ENCODE results near the gene ANO3. TPM values are rescaled to one million over a fixed set of nuclear protein-coding genes. Genes with fewer than 3 reads are reported as not detected.

The ANO3 gene
- total and polyA plus RNA-seq, 2 of the 4 experiments (the other 2 are of a cell fraction) = 0.02 to 0.18 TPM

GRCh38 chr11:26527685-26528084 is 195.8 kb downstream of the ANO3 start:
- ATAC-seq (ENCODE audit: low read depth) = no peak
- CTCF ChIA-PET = no interaction called here

More at GRCh38 chr11:26527685-26528084, 195.8 kb downstream of the ANO3 start:
- no peak overlapping the region for H2AK9ac ChIP-seq (replicated peaks; ENCODE audit: low read depth, low read length, poor library complexity)
- H3K79me1 ChIP-seq (ENCODE audit: low read depth in 1 of 2, low read length in 2 of 2) = no peaks in the 10 kb centered on the region
- H2BK15ac ChIP-seq (ENCODE audit: low read depth, low read length) = no peak overlapping the region
- H3K36me3 ChIP-seq (ENCODE audit: control insufficient read depth, insufficient read depth, low read length) = no peaks in the 10 kb centered on the region
- in situ Hi-C loops (cut with MboI; ENCODE audit: low sequenced_read_pairs) = no loop called here
- H2BK120ac ChIP-seq (ENCODE audit: low read depth, low read length) = no peak overlapping the region
- H2BK20ac ChIP-seq (ENCODE audit: low read depth, low read length) = no peak overlapping the region
- no peak overlapping the region for H4K8ac ChIP-seq (ENCODE audit: low read depth in 2 of 2, low read length in 2 of 2)
- no peak overlapping the region for H2AK5ac ChIP-seq (ENCODE audit: low read depth, low read length)
- H3K56ac ChIP-seq (ENCODE audit: extremely low read depth, insufficient read depth, low read length) = no peak overlapping the region
- no peaks in the 10 kb centered on the region for H3K9me1 ChIP-seq (ENCODE audit: insufficient read depth, low read length)
- no peaks in the 10 kb centered on the region for H3K27me3 ChIP-seq (ENCODE audit: control insufficient read depth, insufficient read depth, low read length)
- H3K4me1 ChIP-seq (ENCODE audit: control insufficient read depth, insufficient read depth, low read length) = no peaks in the 10 kb centered on the region
- H3K9ac ChIP-seq (ENCODE audit: low read depth, low read length) = no peak overlapping the region
- no peak overlapping the region for H3K4ac ChIP-seq (ENCODE audit: low read depth, low read length)
- H3K4me2 ChIP-seq (ENCODE audit: low read depth, low read length) = no peak overlapping the region
- H3K14ac ChIP-seq (replicated peaks; ENCODE audit: low read depth, low read length) = no peak overlapping the region
- H3K18ac ChIP-seq (ENCODE audit: low read depth, low read length) = no peak overlapping the region
- DNase-seq = no peak
- intact Hi-C loops (cut with micrococcal nuclease) = no loop called here
- no peaks in the 10 kb centered on the region for H3K9me3 ChIP-seq (ENCODE audit: control insufficient read depth, insufficient read depth, low read length)
- POLR2A ChIA-PET (ENCODE audit: unreplicated experiment) = no interaction called here
- H3K23ac ChIP-seq (ENCODE audit: low read depth, low read length) = no peak overlapping the region
- no CpG with 5 or more reads among the region's 1 CpG for WGBS, 2 experiments (ENCODE audit: extremely low coverage in 2 of 2, insufficient read length in 1 of 2)
- no peak overlapping the region for H2BK5ac ChIP-seq (ENCODE audit: low read depth, low read length, poor library complexity, severe bottlenecking)
- no peak overlapping the region for H4K5ac ChIP-seq (ENCODE audit: low read depth, low read length)
- TF ChIP-seq SMC3 (IDR thresholded peaks at IDR 0.05; ENCODE audit: low read depth, low read length) (no peak), POLR2A (IDR thresholded peaks at IDR 0.05; ENCODE audit: low read depth, low read length) (no peak), MAFK (IDR thresholded peaks at IDR 0.05; ENCODE audit: low read depth, low read length) (no peak), RAD21 (IDR thresholded peaks at IDR 0.05; ENCODE audit: low read length) (no peak), ELK1 (IDR thresholded peaks at IDR 0.05; ENCODE audit: borderline replicate concordance, low read depth, low read length) (no peak), FOS (IDR thresholded peaks at IDR 0.05; ENCODE audit: low read depth, low read length) (no peak), CHD1 (IDR thresholded peaks at IDR 0.05; ENCODE audit: low read depth, low read length) (no peak), BHLHE40 (IDR thresholded peaks at IDR 0.05; ENCODE audit: low read depth, low read length) (no peak), MXI1 (IDR thresholded peaks at IDR 0.05; ENCODE audit: borderline replicate concordance, low read depth, low read length) (no peak), USF2 (IDR thresholded peaks at IDR 0.05; ENCODE audit: low read depth, low read length) (no peak), RCOR1 (IDR thresholded peaks at IDR 0.05; ENCODE audit: insufficient replicate concordance, low read length) (no peak)
- no TSS peak for BruUV-seq (replicated peaks)
- no peak overlapping the region for H3K4me3 ChIP-seq (ENCODE audit: insufficient read depth, low read depth, low read length)
- no peak overlapping the region for H3K27ac ChIP-seq (ENCODE audit: insufficient read depth, low read length)
- H2AFZ ChIP-seq (replicated peaks; ENCODE audit: low read length, poor library complexity) = no peak overlapping the region
- dilution Hi-C loops (cut with HindIII; ENCODE audit: low sequenced_read_pairs, unreplicated experiment) = no loop called here
- H4K20me1 ChIP-seq (ENCODE audit: insufficient read depth, low read length) = no peaks in the 10 kb centered on the region
- no peak overlapping the region for H4K91ac ChIP-seq (ENCODE audit: insufficient read depth, low read depth, low read length)
